ENCODE measurements around the gene ELMOD3.
"Not testable (repeated sequence)": the region's sequence is repeated elsewhere in the genome, so short reads cannot be mapped to it uniquely, and the experiment has no call there.

ELMOD3 gene

DNA sequence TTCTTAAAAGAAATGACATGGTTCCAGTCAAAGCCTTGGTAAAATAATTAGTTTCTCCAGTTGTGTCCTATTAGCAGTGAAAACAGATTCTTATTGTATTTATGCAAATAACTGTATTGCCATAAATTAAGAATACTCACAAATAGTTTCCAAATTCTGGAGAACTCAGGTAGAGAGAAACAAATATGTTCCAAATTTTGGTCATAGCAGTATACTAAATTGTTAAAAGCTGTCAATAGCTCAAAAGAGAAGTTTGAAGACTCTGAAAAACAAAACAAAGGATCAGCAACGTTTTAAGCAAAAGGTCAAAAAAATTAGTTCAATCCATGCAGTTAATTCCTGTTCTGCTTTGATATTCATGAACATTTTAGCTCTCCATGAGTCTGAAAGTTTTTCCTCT lies 25.5 kb downstream of the ELMOD3 start:
- H3K9me3 ChIP-seq: peaks cover 4% of the 10 kb centered on the region
- TF ChIP-seq, protein P1, sequence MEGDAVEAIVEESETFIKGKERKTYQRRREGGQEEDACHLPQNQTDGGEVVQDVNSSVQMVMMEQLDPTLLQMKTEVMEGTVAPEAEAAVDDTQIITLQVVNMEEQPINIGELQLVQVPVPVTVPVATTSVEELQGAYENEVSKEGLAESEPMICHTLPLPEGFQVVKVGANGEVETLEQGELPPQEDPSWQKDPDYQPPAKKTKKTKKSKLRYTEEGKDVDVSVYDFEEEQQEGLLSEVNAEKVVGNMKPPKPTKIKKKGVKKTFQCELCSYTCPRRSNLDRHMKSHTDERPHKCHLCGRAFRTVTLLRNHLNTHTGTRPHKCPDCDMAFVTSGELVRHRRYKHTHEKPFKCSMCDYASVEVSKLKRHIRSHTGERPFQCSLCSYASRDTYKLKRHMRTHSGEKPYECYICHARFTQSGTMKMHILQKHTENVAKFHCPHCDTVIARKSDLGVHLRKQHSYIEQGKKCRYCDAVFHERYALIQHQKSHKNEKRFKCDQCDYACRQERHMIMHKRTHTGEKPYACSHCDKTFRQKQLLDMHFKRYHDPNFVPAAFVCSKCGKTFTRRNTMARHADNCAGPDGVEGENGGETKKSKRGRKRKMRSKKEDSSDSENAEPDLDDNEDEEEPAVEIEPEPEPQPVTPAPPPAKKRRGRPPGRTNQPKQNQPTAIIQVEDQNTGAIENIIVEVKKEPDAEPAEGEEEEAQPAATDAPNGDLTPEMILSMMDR (IDR thresholded peaks at IDR 0.05): no peak
- peaks cover 73% of the 10 kb centered on the region for H3K36me3 ChIP-seq
- H3K27me3 ChIP-seq: no peaks in the 10 kb centered on the region
- no peaks in the 10 kb centered on the region for H3K4me1 ChIP-seq (ENCODE audit: control insufficient read depth in 1 of 2, insufficient read depth in 1 of 2, low read depth in 1 of 2, low read length in 1 of 2)
- H3K27ac ChIP-seq: no peak overlapping the region
- H3K4me3 ChIP-seq (ENCODE audit: low read depth in 1 of 2, low read length in 1 of 2): no peak overlapping the region

- not testable (repeated sequence) for H3K9me3 ChIP-seq; H3K27me3 ChIP-seq; H3K27ac ChIP-seq; H3K4me3 ChIP-seq (ENCODE audit: low read depth in 1 of 2, low read length in 1 of 2); H3K4me1 ChIP-seq (ENCODE audit: control insufficient read depth in 1 of 2, insufficient read depth in 1 of 2, low read depth in 1 of 2, low read length in 1 of 2)
- peaks cover 75% of the 10 kb centered on the region for H3K36me3 ChIP-seq
Measured at GRCh38 chr2:85383151-85383550, 28.6 kb downstream of the ELMOD3 start.

GRCh38 chr2:85383850-85384249 lies 29.3 kb downstream of the ELMOD3 start:
- Histone ChIP-seq H3K27ac (no peak overlapping the region), H3K4me3 (ENCODE audit: low read depth in 1 of 2, low read length in 1 of 2) (no peak overlapping the region), H3K36me3 (peaks cover 75% of the 10 kb centered on the region), H3K4me1 (ENCODE audit: control insufficient read depth in 1 of 2, insufficient read depth in 1 of 2, low read depth in 1 of 2, low read length in 1 of 2) (no peaks in the 10 kb centered on the region), H3K27me3 (no peaks in the 10 kb centered on the region), H3K9me3 (peaks cover 4% of the 10 kb centered on the region)
- TF ChIP-seq, protein P1 (IDR thresholded peaks at IDR 0.05): no peak

- Histone ChIP-seq H3K27ac (no peak overlapping the region), H3K4me3 (ENCODE audit: low read depth in 1 of 2, low read length in 1 of 2) (no peak overlapping the region), H3K36me3 (peaks cover 78% of the 10 kb centered on the region), H3K27me3 (no peaks in the 10 kb centered on the region), H3K9me3 (no peaks in the 10 kb centered on the region), H3K4me1 (ENCODE audit: control insufficient read depth in 1 of 2, insufficient read depth in 1 of 2, low read depth in 1 of 2, low read length in 1 of 2) (no peaks in the 10 kb centered on the region)
- TF ChIP-seq, protein P1 (IDR thresholded peaks at IDR 0.05): no peak
Measured at GRCh38 chr2:85385746-85386145, 31.2 kb downstream of the ELMOD3 start.

- Histone ChIP-seq H3K4me3 (ENCODE audit: low read depth in 1 of 2, low read length in 1 of 2) (no peak overlapping the region), H3K27me3 (no peaks in the 10 kb centered on the region), H3K27ac (no peak overlapping the region), H3K4me1 (ENCODE audit: control insufficient read depth in 1 of 2, insufficient read depth in 1 of 2, low read depth in 1 of 2, low read length in 1 of 2) (no peaks in the 10 kb centered on the region), H3K36me3 (peaks cover 94% of the 10 kb centered on the region), H3K9me3 (no peaks in the 10 kb centered on the region)
- TF ChIP-seq, protein P1 (IDR thresholded peaks at IDR 0.05): no peak
Measured at GRCh38 chr2:85387754-85388153, 33.2 kb downstream of the ELMOD3 start.

DNA sequence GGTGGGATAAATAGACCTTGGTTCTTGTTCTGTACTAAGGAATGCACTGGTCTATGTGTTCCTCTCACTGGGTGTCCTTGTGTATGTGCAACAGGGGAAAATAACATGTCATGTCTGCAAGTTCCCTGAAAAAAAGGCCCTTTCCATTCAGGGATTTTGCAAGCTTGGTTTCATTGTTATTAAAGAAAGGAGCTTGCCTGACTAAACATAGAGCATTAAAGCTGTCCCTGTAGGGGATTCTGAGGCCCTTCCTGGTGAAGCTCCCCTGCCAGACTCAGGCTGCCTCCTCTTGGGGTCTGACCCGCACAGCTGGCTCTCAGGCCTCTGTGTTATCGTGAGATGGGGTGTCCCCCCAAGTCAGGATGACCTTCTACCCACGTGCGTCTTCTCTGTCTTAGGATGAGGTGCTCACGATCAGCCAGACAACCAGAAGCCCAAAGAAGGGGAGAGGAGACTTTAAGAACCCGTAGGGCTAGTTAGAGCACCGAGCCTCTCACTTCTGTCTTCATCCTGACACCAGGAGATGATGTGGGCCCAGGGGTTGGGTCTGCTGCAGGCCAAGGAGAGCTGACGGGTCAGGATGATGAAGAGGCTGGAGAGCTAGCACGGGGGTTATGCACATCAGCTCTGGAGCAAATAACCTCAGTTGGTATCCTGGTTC lies 34.4 kb downstream of the ELMOD3 start:
- peaks cover 97% of the 10 kb centered on the region for H3K36me3 ChIP-seq
- no peaks in the 10 kb centered on the region for H3K27me3 ChIP-seq
- H3K27ac ChIP-seq: no peak overlapping the region
- TF ChIP-seq, protein P1 (IDR thresholded peaks at IDR 0.05): no peak
- no peaks in the 10 kb centered on the region for H3K9me3 ChIP-seq
- H3K4me1 ChIP-seq (ENCODE audit: control insufficient read depth in 1 of 2, insufficient read depth in 1 of 2, low read depth in 1 of 2, low read length in 1 of 2): no peaks in the 10 kb centered on the region
- no peak overlapping the region for H3K4me3 ChIP-seq (ENCODE audit: low read depth in 1 of 2, low read length in 1 of 2)

Data from neutrophil (primary cell).